Renal pelvis (tissue), 4 donors: ENCODE results near the gene CCSAP. TPM values are rescaled to one million over a fixed set of nuclear protein-coding genes. Genes with fewer than 3 reads are reported as not detected.
"Not testable (repeated sequence)": the region's sequence is repeated elsewhere in the genome, so short reads cannot be mapped to it uniquely, and the experiment has no call there.

ENCODE experiments used
- DNase-seq: peaks from one replicate; pipeline ENCODE4 v3.0.0-alpha.2; 2013
- polyA plus RNA-seq, 3 donors: library from polyadenylated mRNA; unstranded; fragments of 120-200 nt; gene quantifications; one replicate each; pipeline ENCODE4 v1.2.1, GENCODE V29; 2013; ENCODE audit not compliant: insufficient read length in 3 of 3

The CCSAP gene
- polyA plus RNA-seq, 3 donors, result 8.4 to 9.4 (median 8.7) TPM

- DNase-seq, result no peak
Measured at GRCh38 chr1:229293528-229294204, 49.2 kb downstream of the CCSAP start.

- not testable (repeated sequence) for DNase-seq
Measured at GRCh38 chr1:229291686-229292085, 51.2 kb downstream of the CCSAP start.

GRCh38 chr1:229288516-229288915 lies 54.3 kb downstream of the CCSAP start:
- no peak for DNase-seq

GRCh38 chr1:229287267-229287666 lies 55.6 kb downstream of the CCSAP start:
- no peak for DNase-seq

- DNase-seq, result no peak
Measured at GRCh38 chr1:229286099-229286766, 56.6 kb downstream of the CCSAP start.

- DNase-seq, result no peak
Measured at GRCh38 chr1:229285440-229285839, 57.4 kb downstream of the CCSAP start.

- no peak for DNase-seq
Measured at GRCh38 chr1:229284887-229285286, 58.0 kb downstream of the CCSAP start.

- DNase-seq, result no peak
Measured at GRCh38 chr1:229283183-229283611, 59.6 kb downstream of the CCSAP start.

- DNase-seq, result no peak
Measured at GRCh38 chr1:229282295-229282823, 60.5 kb downstream of the CCSAP start.

GRCh38 chr1:229281339-229281926 lies 61.4 kb downstream of the CCSAP start:
- DNase-seq, result no peak

- DNase-seq, result no peak
Measured at GRCh38 chr1:229280921-229281320, 61.9 kb downstream of the CCSAP start.

GRCh38 chr1:229280037-229280828 lies 62.6 kb downstream of the CCSAP start:
- DNase-seq, result no peak

- no peak for DNase-seq
Measured at GRCh38 chr1:229279242-229279641, 63.6 kb downstream of the CCSAP start.

GRCh38 chr1:229278120-229278741 lies 64.6 kb downstream of the CCSAP start:
- DNase-seq, result no peak

- no peak for DNase-seq
Measured at GRCh38 chr1:229275005-229275404, 67.8 kb downstream of the CCSAP start.

- no peak for DNase-seq
Measured at GRCh38 chr1:229273507-229274232, 69.2 kb downstream of the CCSAP start.

- DNase-seq, result no peak
Measured at GRCh38 chr1:229272164-229273158, 70.4 kb downstream of the CCSAP start.

GRCh38 chr1:229271448-229272159 lies 71.2 kb downstream of the CCSAP start:
- peak; percentile 15 for DNase-seq
